HG03139 (cell line): ENCODE measurements around the gene IL17REL.
"Not testable (repeated sequence)": the region's sequence is repeated elsewhere in the genome, so short reads cannot be mapped to it uniquely, and the experiment has no call there.

ENCODE experiments used
- ATAC-seq: cut with Tn5 transposase; IDR thresholded peaks from one replicate; pipeline ENCODE4 v1.9.1; 2021; ENCODE audit not compliant: unreplicated experiment

Gene IL17REL

GRCh38 chr22:49993649-49994360 lies 18.8 kb downstream of the IL17REL start:
- no peak for ATAC-seq

- no peak for ATAC-seq
These were observed 19.5 kb downstream of the IL17REL start for GRCh38 chr22:49992921-49993648.

GRCh38 chr22:49991907-49992533 lies 20.5 kb downstream of the IL17REL start:
- no peak for ATAC-seq

GRCh38 chr22:49991167-49991566 lies 21.4 kb downstream of the IL17REL start:
- ATAC-seq, result no peak

DNA sequence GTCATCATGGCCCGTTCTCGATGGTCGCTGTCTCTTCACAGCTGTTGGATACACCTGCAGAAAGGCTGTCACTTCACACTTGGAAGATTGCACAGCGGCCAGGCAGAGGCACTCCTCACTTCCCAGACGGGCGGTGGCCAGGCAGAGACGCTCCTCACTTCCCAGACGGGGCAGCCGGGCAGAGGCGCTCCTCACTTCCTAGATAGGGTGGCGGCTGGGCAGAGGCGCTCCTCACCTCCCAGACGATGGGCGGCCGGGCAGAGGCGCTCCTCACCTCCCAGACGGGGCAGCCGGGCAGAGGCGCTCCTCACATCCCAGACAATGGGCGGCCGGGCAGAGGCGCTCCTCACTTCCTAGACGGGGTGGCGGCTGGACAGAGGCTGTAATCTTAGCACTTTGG lies 22.7 kb downstream of the IL17REL start:
- ATAC-seq, result not testable (repeated sequence)

DNA sequence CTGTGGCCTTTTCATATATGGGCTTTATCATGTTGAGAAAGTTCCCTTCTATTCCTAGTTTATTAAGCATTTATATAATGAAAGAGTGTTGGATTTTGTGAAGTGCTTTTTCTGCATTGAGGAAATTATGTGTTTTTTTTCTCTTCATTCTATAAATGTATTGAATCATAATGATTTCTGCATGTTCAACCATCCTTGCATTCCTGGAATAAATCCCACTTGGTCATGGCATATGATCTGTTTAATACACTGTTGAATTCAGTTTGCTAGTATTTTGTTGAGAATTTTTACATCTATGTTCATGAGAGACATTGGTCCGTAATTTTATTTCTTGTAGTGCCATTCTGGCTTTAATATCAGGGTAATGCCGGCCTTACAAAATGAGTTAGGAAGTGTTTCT lies 26.2 kb downstream of the IL17REL start:
- ATAC-seq, result no peak

DNA sequence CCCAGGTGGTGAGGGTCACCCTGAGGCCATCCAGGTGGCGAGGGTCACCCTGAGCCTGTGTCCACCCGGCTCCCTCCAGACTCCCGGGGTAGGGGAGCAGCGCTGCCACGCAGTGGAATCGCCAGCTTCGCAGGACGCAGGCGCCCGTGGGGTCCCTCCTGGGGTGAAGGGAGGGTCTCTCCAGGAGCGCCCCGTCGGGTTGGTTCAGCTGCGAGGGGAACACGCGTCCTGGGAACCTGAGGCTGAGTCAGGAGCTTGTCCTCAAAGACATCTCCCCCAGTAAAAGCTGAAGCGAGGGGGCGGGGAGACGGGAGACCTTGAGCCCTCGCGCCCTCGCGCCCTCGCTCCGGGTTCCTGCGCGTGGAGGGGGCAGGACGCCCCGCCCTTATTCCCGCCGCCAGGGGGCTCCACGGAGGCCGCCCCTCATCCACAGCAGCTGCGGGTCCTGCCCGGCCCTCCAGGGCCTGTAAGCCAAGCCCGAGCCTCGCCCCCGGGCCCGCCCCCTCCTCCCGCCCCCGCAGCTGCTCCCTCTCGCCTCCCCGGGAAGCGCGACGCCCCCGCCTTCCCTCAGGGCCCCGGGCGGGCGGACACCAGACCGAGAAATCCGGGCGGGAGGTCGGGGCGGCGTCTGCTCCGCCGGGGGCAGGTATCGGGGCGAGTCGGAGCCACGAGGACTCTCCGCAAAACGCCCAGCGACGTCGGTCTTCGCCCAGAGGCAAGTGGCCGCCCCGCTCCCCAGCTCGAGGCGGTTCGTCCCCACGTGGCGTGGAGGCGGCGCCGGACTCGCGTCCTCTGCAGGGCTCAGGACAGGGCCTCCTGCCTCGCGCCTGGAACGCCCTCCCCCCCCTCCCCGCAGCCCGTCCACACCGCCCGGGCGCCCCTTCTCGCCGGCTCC lies 29.2 kb downstream of the IL17REL start:
- no peak for ATAC-seq

DNA sequence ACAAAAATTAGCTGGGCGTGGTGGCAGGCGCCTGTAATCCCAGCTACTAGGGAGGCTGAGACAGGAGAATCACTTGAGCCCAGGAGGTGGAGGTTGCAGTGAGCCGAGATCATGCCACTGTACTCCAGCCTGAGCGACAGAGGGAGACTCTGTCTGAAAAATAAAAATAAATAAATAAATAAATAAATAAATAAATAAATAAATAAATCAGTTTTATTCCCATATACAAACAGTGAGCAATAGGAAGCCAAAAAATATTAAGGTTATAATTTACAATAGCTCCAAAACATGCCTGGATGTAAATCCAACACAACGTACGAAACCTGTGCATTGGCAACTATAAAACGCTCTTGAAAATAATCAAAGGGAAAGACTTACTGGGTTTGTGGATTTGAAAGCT lies 30.8 kb downstream of the IL17REL start:
- ATAC-seq, result not testable (repeated sequence)

GRCh38 chr22:49979587-49980264 lies 32.8 kb downstream of the IL17REL start:
- ATAC-seq, result no peak

GRCh38 chr22:49977578-49977977 lies 35.0 kb downstream of the IL17REL start:
- no peak for ATAC-seq

GRCh38 chr22:49976439-49977175 lies 36.0 kb downstream of the IL17REL start:
- ATAC-seq, result no peak

- ATAC-seq, result no peak
These were observed 36.8 kb downstream of the IL17REL start for GRCh38 chr22:49975543-49976389.

DNA sequence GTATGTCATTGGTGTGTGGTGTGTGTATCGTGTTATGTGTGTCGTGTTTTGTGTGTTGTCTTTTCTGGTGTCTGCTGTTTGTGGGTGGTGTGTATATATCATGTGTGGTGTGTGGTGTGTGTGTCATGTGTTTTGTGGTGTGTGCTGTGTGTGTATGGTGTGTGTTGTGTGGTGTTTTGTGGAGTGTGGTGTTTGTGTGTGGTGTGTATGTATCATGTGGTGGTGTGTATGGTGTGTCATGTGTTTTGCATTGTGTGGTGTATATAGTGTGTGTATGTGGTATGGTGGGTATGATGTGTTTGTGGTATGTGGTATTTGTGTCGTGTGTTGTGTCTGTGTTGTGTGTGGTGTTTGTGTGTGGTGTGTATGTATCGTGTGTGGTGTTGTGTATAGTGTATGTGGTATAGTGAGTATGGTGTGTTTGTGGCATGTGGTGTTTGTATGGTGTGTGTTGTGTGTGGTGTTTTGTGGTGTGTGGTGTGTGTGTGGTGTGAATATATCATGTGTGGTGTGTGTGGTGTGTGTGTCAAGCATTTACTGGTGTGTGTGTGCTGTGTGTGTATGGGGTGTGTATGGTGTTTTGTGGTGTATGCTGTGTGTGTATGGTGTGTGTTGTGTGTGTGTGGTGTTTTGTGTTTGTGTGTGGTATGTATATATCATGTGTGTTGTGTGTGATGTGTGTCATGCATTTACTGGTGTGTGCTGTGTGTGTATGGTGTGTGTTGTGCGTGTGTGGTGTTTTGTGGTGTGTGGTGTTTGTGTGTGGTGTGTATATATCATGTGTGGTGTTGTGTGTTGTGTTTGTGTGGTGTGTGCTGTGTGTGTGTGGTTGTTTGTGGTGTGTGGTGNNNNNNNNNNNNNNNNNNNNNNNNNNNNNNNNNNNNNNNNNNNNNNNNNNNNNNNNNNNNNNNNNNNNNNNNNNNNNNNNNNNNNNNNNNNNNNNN lies 39.3 kb downstream of the IL17REL start:
- ATAC-seq, result no peak

- ATAC-seq, result no peak
These were observed 40.2 kb downstream of the IL17REL start for GRCh38 chr22:49972163-49973017.

DNA sequence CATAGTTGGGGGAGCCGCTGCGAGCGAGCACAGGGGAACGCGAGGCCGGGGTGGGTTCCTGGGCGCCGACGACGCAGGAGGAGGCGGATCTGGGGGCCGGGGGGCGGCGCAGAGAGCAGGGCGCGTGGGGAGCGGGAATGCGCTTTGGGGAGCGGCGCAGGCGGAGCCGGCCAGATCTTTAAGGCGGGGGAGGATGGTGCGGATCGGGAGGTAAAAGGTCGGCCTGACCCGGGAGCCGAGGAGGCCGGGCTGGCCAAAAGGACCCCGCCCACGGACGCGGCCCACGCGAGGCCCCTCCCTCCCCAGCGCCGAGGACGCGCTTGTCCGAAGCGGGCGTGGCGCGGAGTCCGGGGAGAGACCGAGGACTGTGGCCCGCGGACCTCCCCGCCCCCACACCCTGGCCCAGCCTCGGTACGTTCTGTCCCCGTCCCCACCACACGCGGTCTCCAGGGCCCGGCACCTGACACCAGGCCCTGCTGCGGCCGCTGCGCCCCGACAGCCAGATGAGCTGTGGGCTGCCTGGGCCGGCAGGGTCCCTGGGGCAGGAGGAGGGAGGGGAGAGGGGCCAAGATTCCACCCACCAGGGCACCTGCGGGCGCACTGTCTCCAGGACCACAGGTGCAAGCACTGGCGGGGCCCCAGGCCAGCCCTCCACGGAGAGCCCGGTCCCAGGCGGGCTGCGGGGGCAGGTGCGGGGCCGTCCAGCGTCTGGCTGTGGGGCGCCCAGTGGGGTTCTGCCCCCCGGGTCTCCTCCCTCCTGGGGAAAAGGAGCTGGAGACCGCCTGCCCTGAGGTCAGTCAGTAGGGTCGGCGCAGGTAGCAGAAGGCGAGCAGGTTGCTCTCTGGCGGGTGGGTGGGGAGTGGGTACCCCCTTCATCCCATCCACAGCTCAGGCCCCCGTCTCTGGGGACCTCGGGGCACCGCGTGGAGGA lies 41.1 kb downstream of the IL17REL start:
- peak; percentile 10 for ATAC-seq
